ENCODE data around the gene ATXN7L1. TPM values are rescaled to one million over a fixed set of nuclear protein-coding genes. Genes with fewer than 3 reads are reported as not detected.
A peak's percentile ranks its signal among the peaks of the same experiment; 100 is the strongest.

Gene ATXN7L1
- total and polyA plus RNA-seq, 8 donors: 2.3 to 9.3 (median 5.0) TPM

DNA sequence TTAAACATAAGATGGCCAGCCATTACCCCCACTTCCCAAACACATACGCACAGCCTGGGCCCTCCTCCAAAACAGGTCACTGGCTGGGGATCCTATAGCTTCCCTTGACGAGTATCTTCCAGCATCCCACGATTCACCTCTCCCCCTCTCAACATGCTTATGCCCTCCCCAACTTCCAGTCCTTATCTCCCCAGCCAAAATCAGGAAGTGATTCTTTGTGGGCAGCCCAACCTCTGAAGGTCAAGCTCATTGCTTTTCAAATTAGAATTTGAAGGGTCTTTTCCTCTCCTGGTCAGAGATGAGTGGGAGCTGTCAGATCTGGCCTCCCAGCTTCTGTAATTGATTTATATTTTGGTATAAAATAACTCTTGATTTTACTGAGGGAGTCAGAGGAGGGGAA lies 133.6 kb downstream of the ATXN7L1 start:
- Histone ChIP-seq H3K36me3 (no peaks in the 10 kb centered on the region), H3K4me1 (no peaks in the 10 kb centered on the region), H3K9me3 (no peaks in the 10 kb centered on the region), H3K27me3 (no peaks in the 10 kb centered on the region), H3K27ac (no peak overlapping the region), H3K4me3 (no peak overlapping the region)
- no peak for ATAC-seq
- intact Hi-C loops (cut with DNase I): loop anchor here in 1 of 3 donors (10.0 kb wide), 1 partner anchor 88 kb away; no protein-coding TSS in a partner anchor
- WGBS, 2 donors: 78 to 85% methylated on average over 3 of the region's 3 CpGs
- TF ChIP-seq, protein P1, sequence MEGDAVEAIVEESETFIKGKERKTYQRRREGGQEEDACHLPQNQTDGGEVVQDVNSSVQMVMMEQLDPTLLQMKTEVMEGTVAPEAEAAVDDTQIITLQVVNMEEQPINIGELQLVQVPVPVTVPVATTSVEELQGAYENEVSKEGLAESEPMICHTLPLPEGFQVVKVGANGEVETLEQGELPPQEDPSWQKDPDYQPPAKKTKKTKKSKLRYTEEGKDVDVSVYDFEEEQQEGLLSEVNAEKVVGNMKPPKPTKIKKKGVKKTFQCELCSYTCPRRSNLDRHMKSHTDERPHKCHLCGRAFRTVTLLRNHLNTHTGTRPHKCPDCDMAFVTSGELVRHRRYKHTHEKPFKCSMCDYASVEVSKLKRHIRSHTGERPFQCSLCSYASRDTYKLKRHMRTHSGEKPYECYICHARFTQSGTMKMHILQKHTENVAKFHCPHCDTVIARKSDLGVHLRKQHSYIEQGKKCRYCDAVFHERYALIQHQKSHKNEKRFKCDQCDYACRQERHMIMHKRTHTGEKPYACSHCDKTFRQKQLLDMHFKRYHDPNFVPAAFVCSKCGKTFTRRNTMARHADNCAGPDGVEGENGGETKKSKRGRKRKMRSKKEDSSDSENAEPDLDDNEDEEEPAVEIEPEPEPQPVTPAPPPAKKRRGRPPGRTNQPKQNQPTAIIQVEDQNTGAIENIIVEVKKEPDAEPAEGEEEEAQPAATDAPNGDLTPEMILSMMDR (IDR thresholded peaks at IDR 0.05): no peak
- DNase-seq: no peak
- FAIRE-seq: no peak

- TF ChIP-seq, protein P1 (IDR thresholded peaks at IDR 0.05): no peak
- Histone ChIP-seq H3K4me1 (no peaks in the 10 kb centered on the region), H3K4me3 (no peak overlapping the region), H3K27ac (no peak overlapping the region), H3K27me3 (no peaks in the 10 kb centered on the region), H3K36me3 (no peaks in the 10 kb centered on the region), H3K9me3 (no peaks in the 10 kb centered on the region)
- WGBS, 2 donors: 95 to 96% methylated on average over 4 of the region's 4 CpGs
- DNase-seq (no peak), FAIRE-seq (no peak), ATAC-seq (no peak)
- intact Hi-C loops (cut with DNase I): loop anchor here in 1 of 3 donors (10.0 kb wide), 1 partner anchor 87 kb away; no protein-coding TSS in a partner anchor
Observed at GRCh38 chr7:105741982-105742381, 134.4 kb downstream of the ATXN7L1 start.

GRCh38 chr7:105738133-105738532 lies 138.3 kb downstream of the ATXN7L1 start:
- DNase-seq (no peak), ATAC-seq (no peak), FAIRE-seq (no peak)
- Histone ChIP-seq H3K4me3 (no peak overlapping the region), H3K27me3 (no peaks in the 10 kb centered on the region), H3K36me3 (no peaks in the 10 kb centered on the region), H3K27ac (no peak overlapping the region), H3K4me1 (no peaks in the 10 kb centered on the region), H3K9me3 (no peaks in the 10 kb centered on the region)
- intact Hi-C loops (cut with DNase I): no loop called here
- TF ChIP-seq, protein P1 (IDR thresholded peaks at IDR 0.05): no peak
- WGBS, 2 donors: 93 to 96% methylated on average over 2 of the region's 2 CpGs

GRCh38 chr7:105734233-105734632 lies 142.2 kb downstream of the ATXN7L1 start:
- TF ChIP-seq, protein P1 (IDR thresholded peaks at IDR 0.05): no peak
- ATAC-seq (peak in 3 of 4 donors; percentile 36 to 87 (median 79)), FAIRE-seq (no peak)

DNA sequence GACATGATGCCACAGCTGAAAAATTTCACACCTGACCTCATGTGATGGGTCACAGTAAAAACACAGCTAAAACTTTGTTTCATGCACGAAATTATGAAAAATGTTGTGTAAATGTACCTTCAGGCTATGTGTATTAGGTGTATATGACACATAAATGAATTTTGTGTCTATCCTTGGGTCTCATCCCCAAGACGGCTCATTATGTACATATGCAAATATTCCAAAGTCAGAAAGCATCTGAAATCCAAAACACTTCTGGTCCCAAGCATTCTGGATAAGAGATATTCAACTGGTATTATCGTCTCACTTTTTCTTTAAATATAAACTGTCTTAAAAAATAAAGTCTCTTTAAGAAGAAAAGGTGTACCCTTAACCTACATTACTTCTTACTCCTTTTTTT lies 145.4 kb downstream of the ATXN7L1 start:
- WGBS, 2 donors: 90 to 96% methylated on average over 3 of the region's 3 CpGs
- TF ChIP-seq, protein P1 (IDR thresholded peaks at IDR 0.05): no peak
- intact Hi-C loops (cut with DNase I): no loop called here
- DNase-seq (no peak), ATAC-seq (no peak), FAIRE-seq (no peak)
- Histone ChIP-seq H3K4me1 (no peaks in the 10 kb centered on the region), H3K4me3 (no peak overlapping the region), H3K36me3 (no peaks in the 10 kb centered on the region), H3K27me3 (no peaks in the 10 kb centered on the region), H3K27ac (no peak overlapping the region), H3K9me3 (no peaks in the 10 kb centered on the region)

More at GRCh38 chr7:105734233-105734632, 142.2 kb downstream of the ATXN7L1 start:
- Histone ChIP-seq H3K4me1 (no peaks in the 10 kb centered on the region), H3K27ac (no peak overlapping the region), H3K27me3 (no peaks in the 10 kb centered on the region), H3K4me3 (no peak overlapping the region), H3K36me3 (no peaks in the 10 kb centered on the region), H3K9me3 (no peaks in the 10 kb centered on the region)
- intact Hi-C loops (cut with DNase I): no loop called here
- 55 to 56% methylated on average over 6 of the region's 6 CpGs for WGBS, 2 donors
- peak in 1 of 6 donors; percentile 14 for DNase-seq
